T-cell (primary cell): ENCODE measurements around the gene ZNF587B. TPM values are rescaled to one million over a fixed set of nuclear protein-coding genes. Genes with fewer than 3 reads are reported as not detected.
"Not testable (repeated sequence)": the region's sequence is repeated elsewhere in the genome, so short reads cannot be mapped to it uniquely, and the experiment has no call there.

Source experiments
- ATAC-seq, 4 experiments: fragments of 200-7000 bp in 3 of 4; fragments of 150-1000 bp in 1 of 4; cut with Tn5 transposase; replicated peaks in 1 of 4; 1 replicate in 3 of 4; 2 replicates in 1 of 4; pipeline ENCODE4 v1.10.0; 2021; ENCODE audit warnings: moderate library complexity in 3 of 4, mild to moderate bottlenecking in 2 of 4, moderate number of reproducible peaks in 1 of 4
- CTCF ChIA-PET, 2 donors: fragments of 300-600 bp; sonication (Branson Sonifier 250); formaldehyde crosslinking; loops; one replicate each; lab custom pipeline; 2022; ENCODE audit warnings: antibody characterized with exemption in 2 of 2; lab: Charles Lee
- POLR2A ChIA-PET, 2 donors: fragments of 300-600 bp; sonication (Branson Sonifier 250); formaldehyde crosslinking; loops; one replicate each; lab custom pipeline; 2022; ENCODE audit warnings: antibody characterized with exemption in 2 of 2; lab: Charles Lee
- DNase-seq, 35 experiments: peaks; one replicate each; pipeline versions ENCODE4 v3.0.0 to v3.0.0-alpha.2; 2013 to 2023
- H3K27ac ChIP-seq: one replicate; pipeline ENCODE4 v1.5.1; 2013; ENCODE audit warnings: low read length
- H3K27me3 ChIP-seq, 2 experiments: replicated peaks in 1 of 2; 1 replicate in 1 of 2; 2 replicates in 1 of 2; pipeline versions ENCODE4 v1.6.1 to v1.7.0; 2013; ENCODE audit warnings: low read length in 1 of 2, mixed read lengths in 1 of 2; ENCODE audit not compliant: control insufficient read depth in 2 of 2, insufficient read depth in 2 of 2; ENCODE audit errors: extremely low read depth in 1 of 2
- H3K36me3 ChIP-seq, 2 donors: 1 replicate in 1 of 2; 2 replicates in 1 of 2; pipeline versions ENCODE4 v1.6.1 to v1.7.0; 2013; ENCODE audit warnings: low read length in 1 of 2; ENCODE audit not compliant: control insufficient read depth in 2 of 2, insufficient read depth in 1 of 2; ENCODE audit errors: extremely low read depth in 1 of 2
- H3K4me1 ChIP-seq, 2 experiments: 1 replicate in 1 of 2; 2 replicates in 1 of 2; pipeline versions ENCODE4 v1.6.1 to v1.7.0; 2013; ENCODE audit warnings: low read length in 2 of 2, mixed read lengths in 1 of 2; ENCODE audit not compliant: insufficient read depth in 2 of 2, control insufficient read depth in 1 of 2; ENCODE audit errors: extremely low read depth in 1 of 2
- H3K4me3 ChIP-seq, 2 donors: 1 replicate in 1 of 2; 2 replicates in 1 of 2; pipeline versions ENCODE4 v1.5.1 to v1.7.0; 2013; ENCODE audit warnings: mild to moderate bottlenecking in 2 of 2, low read length in 1 of 2, moderate library complexity in 1 of 2; ENCODE audit not compliant: control insufficient read depth in 1 of 2; ENCODE audit errors: extremely low read depth in 1 of 2
- H3K9me3 ChIP-seq: 2 replicates; pipeline ENCODE4 v1.7.0; 2013
- H3K27ac Mint-ChIP-seq, 2 donors: one replicate each; pipeline ENCODE4 v1.8.0; 2020 to 2021; ENCODE audit warnings: mild to moderate bottlenecking in 2 of 2, mixed read lengths in 2 of 2
- H3K27me3 Mint-ChIP-seq, 2 donors: one replicate each; pipeline ENCODE4 v1.8.0; 2021 to 2022; ENCODE audit warnings: mixed read lengths in 2 of 2
- H3K36me3 Mint-ChIP-seq: one replicate; pipeline ENCODE4 v1.8.0; 2021; ENCODE audit warnings: mixed read lengths
- H3K4me1 Mint-ChIP-seq, 3 donors: one replicate each; pipeline ENCODE4 v1.8.0; 2020 to 2022; ENCODE audit warnings: mixed read lengths in 3 of 3, mild to moderate bottlenecking in 1 of 3
- H3K4me3 Mint-ChIP-seq, 3 donors: one replicate each; pipeline ENCODE4 v1.8.0; 2020 to 2022; ENCODE audit warnings: mild to moderate bottlenecking in 3 of 3, mixed read lengths in 3 of 3, moderate library complexity in 3 of 3
- H3K9me3 Mint-ChIP-seq, 3 donors: one replicate each; pipeline ENCODE4 v1.8.0; 2020 to 2022; ENCODE audit warnings: mixed read lengths in 3 of 3
- WGBS: methylation state at CpG from one replicate; pipeline ENCODE4 v1.1.5; 2013; ENCODE audit warnings: missing lambda C conversion rate; ENCODE audit not compliant: insufficient coverage; 5-methylcytosine and 5-hydroxymethylcytosine counted together
- total RNA-seq, 35 experiments: library from RNA in 6 of 35; stranded (reverse) in 6 of 35; fragments of 120-200 nt in 1 of 35; gene quantifications; one replicate each; pipeline versions ENCODE4 v1.2.1 to v1.2.4 and lab custom pipeline; 2013 to 2026

The ZNF587B gene
- total RNA-seq, 5 donors from 2014 or later (not counting 1 experiment from before 2014, with no cell fraction given), result 16.5 to 27.7 (median 22.8) TPM

GRCh38 chr19:57812226-57812625 lies 17.9 kb upstream of the ZNF587B start:
- H3K27me3 Mint-ChIP-seq, result no peaks in the 10 kb centered on the region
- no peaks in the 10 kb centered on the region for H3K27me3 ChIP-seq
- ATAC-seq (no peak), DNase-seq (no peak)
- WGBS, result 17% methylated on average over 1 of the region's 3 CpGs
- H3K27ac ChIP-seq, result peak overlapping the region; percentile 18
- H3K9me3 ChIP-seq, result no peaks in the 10 kb centered on the region
- peaks cover 0 to 35% of the 10 kb centered on the region in 2 donors for H3K36me3 ChIP-seq
- no peaks in the 10 kb centered on the region for H3K9me3 Mint-ChIP-seq
- ChIA-PET CTCF (interaction anchor here in 1 of 2 donors (0.6 kb wide), 2 partner anchors 105 to 334 kb away, joined by 3 read pairs; no protein-coding TSS in a partner anchor), POLR2A (interaction anchor here in 1 of 2 donors (0.6 kb wide), 2 partner anchors 12 to 140 kb away, joined by 3 to 5 read pairs; no protein-coding TSS in a partner anchor)
- peak overlapping the region; percentile 0 to 78 for H3K27ac Mint-ChIP-seq
- H3K4me3 ChIP-seq, result no peak overlapping the region
- peaks cover 36% of the 10 kb centered on the region for H3K36me3 Mint-ChIP-seq
- peaks cover 13 to 30% of the 10 kb centered on the region in 2 experiments for H3K4me1 ChIP-seq
- peak overlapping the region in 2 of 3 donors; percentile 4 to 99 for H3K4me3 Mint-ChIP-seq
- peaks cover 47 to 52% (median 50%) of the 10 kb centered on the region in 3 donors for H3K4me1 Mint-ChIP-seq

- WGBS, result no CpG with 5 or more reads among the region's 13 CpGs
These were observed 16.9 kb upstream of the ZNF587B start for GRCh38 chr19:57812975-57813820.

GRCh38 chr19:57813919-57814504 lies 16.1 kb upstream of the ZNF587B start:
- peaks cover 24% of the 10 kb centered on the region for H3K36me3 Mint-ChIP-seq
- CTCF ChIA-PET, result no interaction called here

More at GRCh38 chr19:57812975-57813820, 16.9 kb upstream of the ZNF587B start:
- CTCF ChIA-PET, DNase-seq, H3K9me3 ChIP-seq, ATAC-seq, H3K9me3 Mint-ChIP-seq, H3K27me3 Mint-ChIP-seq, H3K27me3 ChIP-seq: not testable (repeated sequence)
- peaks cover 30% of the 10 kb centered on the region for H3K36me3 Mint-ChIP-seq
- peak overlapping the region; percentile 78 to 80 for H3K27ac Mint-ChIP-seq
- POLR2A ChIA-PET, result interaction anchor here in 1 of 2 donors (0.6 kb wide), 1 partner anchor 139 kb away, joined by 3 read pairs; no protein-coding TSS in a partner anchor
- H3K4me3 ChIP-seq, result peak overlapping the region; percentile 86
- H3K4me1 Mint-ChIP-seq, result peaks cover 46 to 50% (median 49%) of the 10 kb centered on the region in 3 donors
- peaks cover 0 to 27% of the 10 kb centered on the region in 2 donors for H3K36me3 ChIP-seq
- peaks cover 13 to 30% of the 10 kb centered on the region in 2 experiments for H3K4me1 ChIP-seq
- peak overlapping the region; percentile 64 to 99 (median 72) for H3K4me3 Mint-ChIP-seq
- H3K27ac ChIP-seq, result peak overlapping the region; percentile 18

GRCh38 chr19:57814505-57815246 lies 15.4 kb upstream of the ZNF587B start, which contains the start of gene ZNF552:
Gene ZNF552, minus strand, starts transcription at chr19:57814913. Its CDS starts 170 bp downstream, at chr19:57814743.
- Histone ChIP-seq H3K4me1 (peaks cover 13 to 38% of the 10 kb centered on the region in 2 experiments), H3K27me3 (no peaks in the 10 kb centered on the region), H3K9me3 (no peaks in the 10 kb centered on the region), H3K36me3 (peaks cover 0 to 16% of the 10 kb centered on the region in 2 donors), H3K4me3 (peak within 1 kb of the TSS; percentile 86), H3K27ac (peak within 1 kb of the TSS; percentile 74)
- Mint-ChIP-seq H3K4me1 (peaks cover 49 to 60% (median 53%) of the 10 kb centered on the region in 3 donors), H3K27ac (peak within 1 kb of the TSS; percentile 92), H3K27me3 (no peaks in the 10 kb centered on the region), H3K4me3 (peak within 1 kb of the TSS; percentile 91 to 99 (median 94)), H3K9me3 (no peaks in the 10 kb centered on the region), H3K36me3 (peaks cover 19% of the 10 kb centered on the region)
- WGBS, result 0% methylated on average over 43 of the region's 50 CpGs
- peak; percentile 82 to 87 (median 85) for ATAC-seq
- POLR2A ChIA-PET, result interaction anchor here in 1 of 2 donors (0.6 to 0.8 kb wide), 2 partner anchors 68 to 284 kb away, joined by 3 read pairs; partner anchors contain the start of genes ZNF776 and ZSCAN18
- CTCF ChIA-PET, result interaction anchor here in 1 of 2 donors (0.8 kb wide), 1 partner anchor 68 kb away, joined by 3 read pairs; the partner anchor contains the start of gene ZNF776
- peak; percentile 52 to 90 (median 71) for DNase-seq

More at GRCh38 chr19:57813919-57814504, 16.1 kb upstream of the ZNF587B start:
- no peaks in the 10 kb centered on the region for H3K27me3 Mint-ChIP-seq
- H3K4me1 Mint-ChIP-seq, result peaks cover 49 to 56% (median 52%) of the 10 kb centered on the region in 3 donors
- POLR2A ChIA-PET, result no interaction called here
- Histone ChIP-seq H3K27ac (peak overlapping the region; percentile 74), H3K4me3 (peak overlapping the region; percentile 86), H3K4me1 (peaks cover 13 to 36% of the 10 kb centered on the region in 2 experiments), H3K27me3 (no peaks in the 10 kb centered on the region), H3K9me3 (no peaks in the 10 kb centered on the region), H3K36me3 (peaks cover 0 to 21% of the 10 kb centered on the region in 2 donors)
- peak overlapping the region; percentile 92 for H3K27ac Mint-ChIP-seq
- H3K4me3 Mint-ChIP-seq, result peak overlapping the region; percentile 91 to 99 (median 94)
- DNase-seq (no peak), ATAC-seq (no peak)
- H3K9me3 Mint-ChIP-seq, result no peaks in the 10 kb centered on the region
- WGBS, result 45% methylated on average over 13 of the region's 13 CpGs

- Histone ChIP-seq H3K27me3 (no peaks in the 10 kb centered on the region), H3K9me3 (no peaks in the 10 kb centered on the region), H3K4me1 (peaks cover 16 to 46% of the 10 kb centered on the region in 2 experiments), H3K4me3 (peak overlapping the region; percentile 86), H3K36me3 (peaks cover 0 to 10% of the 10 kb centered on the region in 2 donors), H3K27ac (peak overlapping the region; percentile 74)
- POLR2A ChIA-PET, result interaction anchor here in 1 of 2 donors (0.6 to 0.8 kb wide), 2 partner anchors 69 to 283 kb away, joined by 3 read pairs; partner anchors contain the start of genes ZNF776 and ZSCAN18
- Mint-ChIP-seq H3K36me3 (peaks cover 12% of the 10 kb centered on the region), H3K4me3 (peak overlapping the region; percentile 91 to 99 (median 94)), H3K27ac (peak overlapping the region; percentile 92), H3K27me3 (no peaks in the 10 kb centered on the region), H3K9me3 (no peaks in the 10 kb centered on the region), H3K4me1 (peaks cover 52 to 63% (median 58%) of the 10 kb centered on the region in 3 donors)
- ATAC-seq, result no peak
- CTCF ChIA-PET, result interaction anchor here in 1 of 2 donors (0.8 kb wide), 1 partner anchor 69 kb away, joined by 3 read pairs; the partner anchor contains the start of gene ZNF776
- no peak for DNase-seq
- WGBS, result 96% methylated on average over 14 of the region's 17 CpGs
These were observed 14.6 kb upstream of the ZNF587B start for GRCh38 chr19:57815247-57816075.
